ENCODE data around the gene KIR2DL1.

DNA sequence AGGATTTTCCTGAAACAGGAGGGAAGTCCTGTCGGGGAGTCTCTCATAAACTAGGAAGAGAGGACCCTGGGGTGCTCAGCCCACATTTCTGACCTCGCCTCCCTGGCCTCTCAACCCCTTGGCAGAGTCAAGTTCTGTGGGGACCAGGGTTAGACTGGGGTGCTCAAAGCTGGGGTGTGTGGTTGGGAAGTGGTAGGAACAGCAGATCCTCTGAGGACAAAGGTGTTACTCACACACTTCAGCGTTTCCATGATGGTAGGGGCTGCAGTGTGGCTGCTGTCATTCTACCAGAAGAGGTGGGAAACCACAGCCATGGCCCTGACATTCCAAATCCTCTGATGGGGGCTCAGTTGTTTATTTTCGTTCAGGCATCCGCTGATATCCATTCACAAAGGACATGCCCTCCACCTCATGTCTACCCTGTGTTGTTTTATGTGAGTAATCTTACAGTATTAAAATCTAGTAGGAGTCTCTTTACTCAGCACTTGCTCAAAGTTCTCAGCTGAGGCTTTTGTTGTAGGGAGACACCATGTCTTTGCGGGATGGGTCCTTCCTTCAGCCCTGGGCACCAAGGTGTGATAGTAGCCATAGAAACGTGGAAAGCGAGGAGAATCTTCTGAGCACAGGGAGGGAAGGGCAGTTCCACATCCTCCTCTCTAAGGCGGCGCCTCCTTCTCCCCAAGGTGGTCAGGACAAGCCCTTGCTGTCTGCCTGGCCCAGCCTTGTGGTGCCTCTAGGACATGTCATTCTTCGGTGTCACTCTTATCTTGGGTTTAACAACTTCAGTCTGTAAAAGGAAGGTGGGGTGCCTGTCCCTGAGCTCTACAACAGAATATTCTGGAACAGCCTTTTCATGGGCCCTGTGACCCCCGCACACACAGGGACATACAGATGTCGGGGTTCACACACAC, 29.8 kb upstream of the KIR2DL1 start:
- no peak for TF ChIP-seq EZH2 (IDR thresholded peaks at IDR 0.05)
- TF ChIP-seq POLR2AphosphoS5 (IDR thresholded peaks at IDR 0.05; ENCODE audit: borderline replicate concordance, low read depth, low read length): no peak

Measured in SK-N-MC (cell line).